Measurements from ENCODE around the gene KREMEN2. TPM values are rescaled to one million over a fixed set of nuclear protein-coding genes. Genes with fewer than 3 reads are reported as not detected.
"Not testable (repeated sequence)": the region's sequence is repeated elsewhere in the genome, so short reads cannot be mapped to it uniquely, and the experiment has no call there.

The KREMEN2 gene
- total RNA-seq, 1 experiment from 2014 or later: 0.49 TPM

- no TSS peak for BruUV-seq (replicated peaks)
- POLR2A ChIA-PET (ENCODE audit: low non-redundant PET): interaction anchor here (0.6 to 0.7 kb wide), 2 partner anchors 36 to 39 kb away, joined by 4 to 8 read pairs; no protein-coding TSS in a partner anchor
- Histone ChIP-seq H3K27me3 (replicated peaks; ENCODE audit: insufficient read depth, low read depth, low read length, poor library complexity) (no peaks in the 10 kb centered on the region), H3K4me3 (ENCODE audit: low read depth, low read length, poor library complexity, severe bottlenecking) (no peak overlapping the region), H3K36me3 (ENCODE audit: insufficient read depth, low read length, poor library complexity, severe bottlenecking) (peaks cover 4% of the 10 kb centered on the region), H3K27ac (ENCODE audit: low read depth, low read length, poor library complexity, severe bottlenecking) (no peak overlapping the region), H3K4me1 (ENCODE audit: insufficient read depth, low read length, poor library complexity, severe bottlenecking) (peaks cover 5% of the 10 kb centered on the region), H3K9me3 (ENCODE audit: low read depth, low read length, poor library complexity, severe bottlenecking) (no peaks in the 10 kb centered on the region)
- CTCF ChIA-PET: no interaction called here
- no peak for TF ChIP-seq EZH2 (IDR thresholded peaks at IDR 0.05; ENCODE audit: borderline replicate concordance, low read depth, low read length, poor library complexity, severe bottlenecking)
- no peak for TF ChIP-seq CTCF (conservative IDR thresholded peaks at IDR 0.05; ENCODE audit: low read depth, low read length)
- DNase-seq (ENCODE audit: low spot score): no peak
- intact Hi-C loops (cut with micrococcal nuclease; ENCODE audit: unreplicated experiment): loop anchor here (5.0 kb wide), 1 partner anchor 36 kb away; the partner anchor contains the start of gene KREMEN2
These were observed 37.5 kb upstream of the KREMEN2 start for GRCh38 chr16:2926650-2926999.

GRCh38 chr16:2927010-2927646 is 36.9 kb upstream of the KREMEN2 start:
- DNase-seq (ENCODE audit: low spot score): peak; percentile 94
- no peak overlapping the region for H3K27ac ChIP-seq (ENCODE audit: low read depth, low read length, poor library complexity, severe bottlenecking)
- peak; percentile 97 for TF ChIP-seq CTCF (conservative IDR thresholded peaks at IDR 0.05; ENCODE audit: low read depth, low read length)
- no peak for TF ChIP-seq EZH2 (IDR thresholded peaks at IDR 0.05; ENCODE audit: borderline replicate concordance, low read depth, low read length, poor library complexity, severe bottlenecking)
- H3K36me3 ChIP-seq (ENCODE audit: insufficient read depth, low read length, poor library complexity, severe bottlenecking): peaks cover 4% of the 10 kb centered on the region
- ChIA-PET CTCF (interaction anchor here (0.5 to 0.7 kb wide), 13 partner anchors 9 to 824 kb away, joined by 3 to 8 read pairs (median 5); partner anchors contain the start of genes FLYWCH1, FLYWCH2 and KREMEN2), POLR2A (ENCODE audit: low non-redundant PET) (interaction anchor here (0.6 kb wide), 2 partner anchors 39 to 119 kb away, joined by 3 to 8 read pairs; no protein-coding TSS in a partner anchor)
- no peaks in the 10 kb centered on the region for H3K27me3 ChIP-seq (replicated peaks; ENCODE audit: insufficient read depth, low read depth, low read length, poor library complexity)
- H3K4me3 ChIP-seq (ENCODE audit: low read depth, low read length, poor library complexity, severe bottlenecking): no peak overlapping the region
- no peaks in the 10 kb centered on the region for H3K9me3 ChIP-seq (ENCODE audit: low read depth, low read length, poor library complexity, severe bottlenecking)
- intact Hi-C loops (cut with micrococcal nuclease; ENCODE audit: unreplicated experiment): loop anchor here (5.0 kb wide), 1 partner anchor 35 kb away; the partner anchor contains the start of gene KREMEN2
- peaks cover 5% of the 10 kb centered on the region for H3K4me1 ChIP-seq (ENCODE audit: insufficient read depth, low read length, poor library complexity, severe bottlenecking)
- no TSS peak for BruUV-seq (replicated peaks)

- intact Hi-C loops (cut with micrococcal nuclease; ENCODE audit: unreplicated experiment): loop anchor here (5.0 kb wide), 1 partner anchor 34 kb away; the partner anchor contains the start of gene KREMEN2
- H3K4me3 ChIP-seq (ENCODE audit: low read depth, low read length, poor library complexity, severe bottlenecking); CTCF ChIA-PET; H3K27ac ChIP-seq (ENCODE audit: low read depth, low read length, poor library complexity, severe bottlenecking); BruUV-seq (replicated peaks); POLR2A ChIA-PET (ENCODE audit: low non-redundant PET); H3K36me3 ChIP-seq (ENCODE audit: insufficient read depth, low read length, poor library complexity, severe bottlenecking); H3K27me3 ChIP-seq (replicated peaks; ENCODE audit: insufficient read depth, low read depth, low read length, poor library complexity); DNase-seq (ENCODE audit: low spot score); H3K9me3 ChIP-seq (ENCODE audit: low read depth, low read length, poor library complexity, severe bottlenecking); H3K4me1 ChIP-seq (ENCODE audit: insufficient read depth, low read length, poor library complexity, severe bottlenecking): not testable (repeated sequence)
These were observed 35.9 kb upstream of the KREMEN2 start for GRCh38 chr16:2928151-2928550.

All from A673 (cell line).